Measurements from ENCODE around the gene ZNF18. TPM values are rescaled to one million over a fixed set of nuclear protein-coding genes. Genes with fewer than 3 reads are reported as not detected.

Gene ZNF18
- total RNA-seq, 2 donors from 2014 or later, result 10.4 to 16.3 TPM

DNA sequence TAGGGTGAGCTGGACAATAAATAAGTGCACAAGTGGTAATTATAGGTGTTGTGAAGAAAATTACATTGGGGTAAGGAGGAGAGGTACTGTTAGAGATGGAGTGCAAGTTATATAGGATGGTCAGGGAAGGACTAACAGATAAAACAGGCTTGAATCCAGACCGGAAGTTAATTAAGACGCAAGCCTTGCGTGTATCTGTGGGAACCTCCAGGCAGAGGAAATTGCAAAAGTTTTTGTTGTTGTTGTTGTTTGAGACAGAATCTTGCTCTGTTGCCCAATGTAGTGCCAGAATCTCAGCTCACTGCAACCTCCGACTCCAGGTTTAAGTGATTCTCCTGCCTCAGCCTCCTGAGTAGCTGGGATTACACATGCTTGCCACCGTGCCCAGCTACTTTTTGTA, 2.4 kb upstream of the ZNF18 start:
- no peak overlapping the region for H3K27ac ChIP-seq (ENCODE audit: low read depth, low read length)
- peaks cover 3% of the 10 kb centered on the region for H3K36me3 Mint-ChIP-seq (ENCODE audit: low read depth)
- 93 to 98% methylated on average over 5 of the region's 5 CpGs for WGBS, 2 experiments (ENCODE audit: insufficient coverage in 1 of 2, insufficient read length in 1 of 2)

DNA sequence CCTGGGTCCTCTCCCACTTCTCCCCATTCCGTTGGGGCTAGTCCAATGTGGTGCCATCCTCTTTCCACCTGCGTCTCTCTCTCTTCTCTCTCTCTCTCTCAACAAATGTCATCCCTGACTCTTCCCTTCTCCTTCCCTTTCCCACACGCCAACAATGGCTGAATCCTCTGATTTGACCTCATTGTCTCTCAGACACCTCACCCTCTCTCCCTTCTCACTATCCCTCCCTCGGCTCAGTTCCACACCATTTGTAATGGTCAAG, 628 bp upstream of the ZNF18 start:
- peak overlapping the region; percentile 91 for H3K27ac ChIP-seq (ENCODE audit: low read depth, low read length)
- DNase-seq, result no peak
- WGBS, 2 experiments (ENCODE audit: insufficient coverage in 1 of 2, insufficient read length in 1 of 2), result 68 to 91% methylated on average over 4 of the region's 4 CpGs
- peak overlapping the region; percentile 85 for H3K4me3 ChIP-seq (ENCODE audit: low read length)
- no peaks in the 10 kb centered on the region for H3K27me3 Mint-ChIP-seq (ENCODE audit: insufficient read depth)
- H3K27me3 ChIP-seq (ENCODE audit: control insufficient read depth, insufficient read depth, low read length, poor library complexity, severe bottlenecking), result no peaks in the 10 kb centered on the region
- no peaks in the 10 kb centered on the region for H3K9me3 Mint-ChIP-seq
- H3K36me3 ChIP-seq (ENCODE audit: control insufficient read depth, insufficient read depth, low read length), result no peaks in the 10 kb centered on the region
- no peaks in the 10 kb centered on the region for H3K9me3 ChIP-seq (ENCODE audit: control insufficient read depth, low read length)
- H3K27ac Mint-ChIP-seq, result peak overlapping the region; percentile 98
- H3K9ac ChIP-seq (ENCODE audit: extremely low read depth, low read length, poor library complexity, severe bottlenecking), result peak overlapping the region; percentile 63
- H3K4me1 Mint-ChIP-seq, result peaks cover 14% of the 10 kb centered on the region
- H3K4me3 Mint-ChIP-seq, result peak overlapping the region; percentile 67
- peaks cover 8% of the 10 kb centered on the region for H3K36me3 Mint-ChIP-seq (ENCODE audit: low read depth)
- TF ChIP-seq CTCF (conservative IDR thresholded peaks at IDR 0.05), result no peak
- peaks cover 3% of the 10 kb centered on the region for H3K4me1 ChIP-seq (ENCODE audit: control insufficient read depth, insufficient read depth, low read length)

More for the DNA sequence above, 2.4 kb upstream of the ZNF18 start:
- Histone ChIP-seq H3K27me3 (ENCODE audit: control insufficient read depth, insufficient read depth, low read length, poor library complexity, severe bottlenecking) (no peaks in the 10 kb centered on the region), H3K4me3 (ENCODE audit: low read length) (no peak overlapping the region), H3K4me1 (ENCODE audit: control insufficient read depth, insufficient read depth, low read length) (peaks cover 3% of the 10 kb centered on the region), H3K9me3 (ENCODE audit: control insufficient read depth, low read length) (no peaks in the 10 kb centered on the region), H3K36me3 (ENCODE audit: control insufficient read depth, insufficient read depth, low read length) (no peaks in the 10 kb centered on the region), H3K9ac (ENCODE audit: extremely low read depth, low read length, poor library complexity, severe bottlenecking) (no peak overlapping the region)
- no peak for DNase-seq
- TF ChIP-seq CTCF (conservative IDR thresholded peaks at IDR 0.05), result no peak
- H3K4me1 Mint-ChIP-seq, result peaks cover 14% of the 10 kb centered on the region
- H3K4me3 Mint-ChIP-seq, result no peak overlapping the region
- no peak overlapping the region for H3K27ac Mint-ChIP-seq
- no peaks in the 10 kb centered on the region for H3K9me3 Mint-ChIP-seq
- no peaks in the 10 kb centered on the region for H3K27me3 Mint-ChIP-seq (ENCODE audit: insufficient read depth)

DNA sequence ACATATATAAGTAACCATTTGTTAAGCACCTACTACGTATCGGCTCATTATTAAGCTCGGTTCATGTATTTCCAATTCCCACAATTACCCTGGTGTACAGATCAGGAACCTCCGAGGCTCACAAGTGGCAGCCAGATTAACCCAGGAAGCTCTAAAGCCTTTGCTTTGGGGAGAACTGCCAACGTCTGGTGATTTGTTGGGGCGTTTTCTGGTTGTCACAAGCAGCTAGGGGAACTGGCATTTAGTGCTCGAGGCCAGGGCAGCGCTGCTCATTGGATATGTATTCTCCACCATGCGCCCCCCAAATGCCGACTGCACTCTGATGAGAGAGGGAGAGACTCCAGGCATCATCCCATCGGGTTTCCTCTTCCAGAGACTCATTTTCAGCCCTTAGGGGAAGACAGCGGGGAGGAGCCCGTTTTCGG, 541 bp downstream of the ZNF18 start:
- Histone ChIP-seq H3K9me3 (ENCODE audit: control insufficient read depth, low read length) (no peaks in the 10 kb centered on the region), H3K36me3 (ENCODE audit: control insufficient read depth, insufficient read depth, low read length) (no peaks in the 10 kb centered on the region), H3K27me3 (ENCODE audit: control insufficient read depth, insufficient read depth, low read length, poor library complexity, severe bottlenecking) (no peaks in the 10 kb centered on the region), H3K4me1 (ENCODE audit: control insufficient read depth, insufficient read depth, low read length) (peaks cover 5% of the 10 kb centered on the region), H3K9ac (ENCODE audit: extremely low read depth, low read length, poor library complexity, severe bottlenecking) (peak overlapping the region; percentile 74), H3K4me3 (ENCODE audit: low read length) (peak overlapping the region; percentile 85), H3K27ac (ENCODE audit: low read depth, low read length) (no peak overlapping the region)
- peak overlapping the region; percentile 92 for H3K27ac Mint-ChIP-seq
- H3K4me1 Mint-ChIP-seq, result peaks cover 18% of the 10 kb centered on the region
- peak overlapping the region; percentile 67 for H3K4me3 Mint-ChIP-seq
- no peak for TF ChIP-seq CTCF (conservative IDR thresholded peaks at IDR 0.05)
- no peaks in the 10 kb centered on the region for H3K9me3 Mint-ChIP-seq
- H3K27me3 Mint-ChIP-seq (ENCODE audit: insufficient read depth), result no peaks in the 10 kb centered on the region
- WGBS, 2 experiments (ENCODE audit: insufficient coverage in 1 of 2, insufficient read length in 1 of 2), result 10 to 11% methylated on average over 7 to 14 of the region's 14 CpGs
- no peak for DNase-seq
- peaks cover 17% of the 10 kb centered on the region for H3K36me3 Mint-ChIP-seq (ENCODE audit: low read depth)
